HEK293 (cell line): ENCODE measurements around the gene PNKD.

Experiments used
- KLF7 ChIP-seq: fragments of 450-650 bp; formaldehyde crosslinking; IDR thresholded peaks from 2 replicates; pipeline ENCODE4 v1.5.1; 2016; ENCODE audit warnings: missing biosample characterization, missing genetic modification characterization, borderline replicate concordance
- SCRT2 ChIP-seq: fragments of 450-650 bp; formaldehyde crosslinking; IDR thresholded peaks from 2 replicates; pipeline ENCODE4 v1.5.1; 2016; ENCODE audit warnings: missing biosample characterization, missing genetic modification characterization
- SP2 ChIP-seq: fragments of 450-650 bp; formaldehyde crosslinking; IDR thresholded peaks from 2 replicates; pipeline ENCODE4 v1.5.1; 2016; ENCODE audit warnings: missing biosample characterization, missing genetic modification characterization
- TSHZ1 ChIP-seq: fragments of 450-650 bp; formaldehyde crosslinking; IDR thresholded peaks from 2 replicates; pipeline ENCODE4 v1.5.1; 2016; ENCODE audit warnings: missing biosample characterization, missing genetic modification characterization, borderline replicate concordance
- ZEB2 ChIP-seq: fragments of 450-650 bp; formaldehyde crosslinking; IDR thresholded peaks from 2 replicates; pipeline ENCODE4 v1.5.1; 2016; ENCODE audit warnings: missing biosample characterization, missing genetic modification characterization
- ZIC2 ChIP-seq: fragments of 450-650 bp; formaldehyde crosslinking; IDR thresholded peaks from 2 replicates; pipeline ENCODE4 v1.5.1; 2016; ENCODE audit warnings: missing biosample characterization, missing genetic modification characterization
- ZNF10 ChIP-seq: fragments of 450-650 bp; formaldehyde crosslinking; IDR thresholded peaks from 2 replicates; pipeline ENCODE4 v1.5.1; 2017; ENCODE audit warnings: missing biosample characterization, missing genetic modification characterization
- ZNF18 ChIP-seq: fragments of 450-650 bp; formaldehyde crosslinking; IDR thresholded peaks from 2 replicates; pipeline ENCODE4 v1.5.1; 2016; ENCODE audit warnings: missing biosample characterization, missing genetic modification characterization
- ZNF184 ChIP-seq: fragments of 450-650 bp; IDR thresholded peaks from 2 replicates; pipeline ENCODE4 v1.5.1; 2018; ENCODE audit warnings: missing biosample characterization, mild to moderate bottlenecking, missing genetic modification characterization
- ZNF2 ChIP-seq: fragments of 450-650 bp; formaldehyde crosslinking; IDR thresholded peaks from 2 replicates; pipeline ENCODE4 v1.5.1; 2016; ENCODE audit warnings: missing biosample characterization, missing genetic modification characterization
- ZNF214 ChIP-seq: fragments of 450-650 bp; formaldehyde crosslinking; IDR thresholded peaks from 2 replicates; pipeline ENCODE4 v1.5.1; 2017; ENCODE audit warnings: missing biosample characterization, mild to moderate bottlenecking, missing genetic modification characterization, borderline replicate concordance
- ZNF23 ChIP-seq: fragments of 450-650 bp; formaldehyde crosslinking; IDR thresholded peaks from 2 replicates; pipeline ENCODE4 v1.5.1; 2016; ENCODE audit warnings: missing biosample characterization, missing genetic modification characterization, borderline replicate concordance
- ZNF24 ChIP-seq: fragments of 450-650 bp; formaldehyde crosslinking; IDR thresholded peaks from 2 replicates; pipeline ENCODE4 v1.5.1; 2016; ENCODE audit warnings: missing biosample characterization, missing genetic modification characterization
- ZNF280D ChIP-seq: fragments of 450-650 bp; formaldehyde crosslinking; IDR thresholded peaks from 2 replicates; pipeline ENCODE4 v1.5.1; 2016; ENCODE audit warnings: missing biosample characterization, missing genetic modification characterization
- ZNF311 ChIP-seq: fragments of 450-650 bp; formaldehyde crosslinking; IDR thresholded peaks from 2 replicates; pipeline ENCODE4 v1.5.1; 2017; ENCODE audit warnings: missing biosample characterization, missing genetic modification characterization, borderline replicate concordance
- ZNF391 ChIP-seq: fragments of 450-650 bp; formaldehyde crosslinking; IDR thresholded peaks from 2 replicates; pipeline ENCODE4 v1.5.1; 2016; ENCODE audit warnings: low read depth, missing biosample characterization, missing genetic modification characterization, borderline replicate concordance
- ZNF473 ChIP-seq: fragments of 450-650 bp; formaldehyde crosslinking; IDR thresholded peaks from 2 replicates; pipeline ENCODE4 v1.5.1; 2017; ENCODE audit warnings: missing biosample characterization, missing genetic modification characterization
- ZNF529 ChIP-seq: fragments of 450-650 bp; formaldehyde crosslinking; IDR thresholded peaks from 2 replicates; pipeline ENCODE4 v1.5.1; 2017; ENCODE audit warnings: missing genetic modification characterization, missing biosample characterization; ENCODE audit not compliant: insufficient replicate concordance
- ZNF560 ChIP-seq: fragments of 450-650 bp; formaldehyde crosslinking; IDR thresholded peaks from 2 replicates; pipeline ENCODE4 v1.5.1; 2017; ENCODE audit warnings: missing biosample characterization, missing genetic modification characterization, borderline replicate concordance
- ZNF580 ChIP-seq: fragments of 450-650 bp; formaldehyde crosslinking; IDR thresholded peaks from 2 replicates; pipeline ENCODE4 v1.5.1; 2016; ENCODE audit warnings: missing biosample characterization, missing genetic modification characterization
- ZNF585B ChIP-seq: fragments of 450-650 bp; formaldehyde crosslinking; IDR thresholded peaks from 2 replicates; pipeline ENCODE4 v1.5.1; 2016; ENCODE audit warnings: missing biosample characterization, missing genetic modification characterization
- ZNF610 ChIP-seq: fragments of 450-650 bp; formaldehyde crosslinking; IDR thresholded peaks from 2 replicates; pipeline ENCODE4 v1.5.1; 2016; ENCODE audit warnings: missing biosample characterization, missing genetic modification characterization, borderline replicate concordance
- ZNF624 ChIP-seq: fragments of 450-650 bp; formaldehyde crosslinking; IDR thresholded peaks from 2 replicates; pipeline ENCODE4 v1.5.1; 2017; ENCODE audit warnings: missing biosample characterization, missing genetic modification characterization
- ZNF626 ChIP-seq: fragments of 450-650 bp; sonication (Bioruptor Pico); formaldehyde crosslinking; IDR thresholded peaks from 2 replicates; pipeline ENCODE4 v1.5.1; 2018; ENCODE audit warnings: missing biosample characterization, missing genetic modification characterization, inconsistent platforms
- ZNF707 ChIP-seq: fragments of 450-650 bp; formaldehyde crosslinking; IDR thresholded peaks from 2 replicates; pipeline ENCODE4 v1.5.1; 2016; ENCODE audit warnings: missing biosample characterization, missing genetic modification characterization
- ZNF777 ChIP-seq: fragments of 450-650 bp; formaldehyde crosslinking; IDR thresholded peaks from 2 replicates; pipeline ENCODE4 v1.5.1; 2017; ENCODE audit warnings: missing biosample characterization, missing genetic modification characterization, borderline replicate concordance
- ZNF785 ChIP-seq: fragments of 450-650 bp; formaldehyde crosslinking; IDR thresholded peaks from 2 replicates; pipeline ENCODE4 v1.5.1; 2016; ENCODE audit warnings: missing biosample characterization, missing genetic modification characterization
- ZNF792 ChIP-seq: fragments of 450-650 bp; formaldehyde crosslinking; IDR thresholded peaks from 2 replicates; pipeline ENCODE4 v1.5.1; 2016; ENCODE audit warnings: missing biosample characterization, missing genetic modification characterization
- ZSCAN23 ChIP-seq: fragments of 450-650 bp; formaldehyde crosslinking; IDR thresholded peaks from 2 replicates; pipeline ENCODE4 v1.5.1; 2016; ENCODE audit warnings: missing biosample characterization, missing genetic modification characterization
- ZXDB ChIP-seq: fragments of 450-650 bp; formaldehyde crosslinking; IDR thresholded peaks from 2 replicates; pipeline ENCODE4 v1.5.1; 2016; ENCODE audit warnings: missing biosample characterization, missing genetic modification characterization
- TF ChIP-seq, protein P1 (sequence below): fragments of 450-650 bp; formaldehyde crosslinking; optimal IDR thresholded peaks from 2 replicates; pipeline ENCODE3; 2016; ENCODE audit warnings: missing biosample characterization, mild to moderate bottlenecking, missing genetic modification characterization

The PNKD gene

DNA sequence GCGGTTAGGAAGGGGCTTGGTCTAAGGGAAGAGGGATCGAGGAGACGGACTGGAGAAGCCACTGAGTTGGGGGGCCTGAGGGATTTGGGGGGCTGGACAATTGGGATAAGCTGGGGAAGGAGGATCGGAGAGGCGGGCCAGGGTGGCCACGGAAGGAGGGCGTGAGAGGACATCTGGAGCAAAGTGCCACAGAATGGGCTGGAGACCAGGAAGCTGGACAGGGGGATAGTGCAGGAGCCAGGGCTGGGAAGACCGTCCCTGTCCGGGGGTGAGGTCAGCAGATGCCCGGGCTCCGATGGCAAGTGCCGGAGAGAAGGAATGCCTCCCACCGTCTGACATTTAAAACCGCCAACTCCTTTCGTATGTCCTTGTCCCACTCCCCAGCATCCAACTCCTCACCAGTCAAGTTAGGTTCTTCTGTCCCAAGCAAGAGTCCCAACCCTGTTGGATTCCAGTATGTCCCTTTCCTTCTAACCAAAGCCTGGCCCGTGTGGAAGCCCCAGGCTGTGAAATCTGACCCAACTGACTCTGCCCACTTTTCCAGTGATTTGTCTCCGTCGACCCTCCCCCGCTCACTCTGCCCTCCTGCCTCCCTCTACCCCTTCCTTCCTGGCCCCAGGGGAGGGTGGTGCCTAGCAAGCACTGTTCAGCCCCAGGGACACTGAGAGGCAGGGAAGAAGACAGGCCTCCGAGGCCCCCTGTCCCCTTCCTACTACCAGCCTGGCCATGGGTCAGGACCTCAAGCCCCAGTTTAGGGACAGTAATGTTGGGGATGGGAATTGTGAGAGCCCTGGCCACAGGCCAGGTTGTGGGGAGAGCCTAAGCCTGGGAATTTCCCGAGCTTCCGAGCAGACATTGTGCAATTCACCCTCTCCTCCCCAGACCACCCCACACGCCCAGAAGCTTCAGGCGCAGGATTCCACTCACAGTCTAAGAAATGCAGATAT is 53.5 kb downstream of the PNKD start (continued):
- TF ChIP-seq TSHZ1 (tag by site-specific recombination) (no peak), ZNF24 (no peak), ZNF18 (tag by site-specific recombination) (no peak), ZNF707 (tag by site-specific recombination) (no peak), ZSCAN23 (tag by site-specific recombination) (no peak), ZNF473 (tag by site-specific recombination) (no peak), ZNF560 (tag by site-specific recombination) (no peak), ZNF311 (tag by site-specific recombination) (no peak), SCRT2 (tag by site-specific recombination) (no peak), ZNF214 (tag by site-specific recombination) (no peak), ZNF792 (no peak), ZNF610 (no peak), ZNF391 (no peak), ZNF777 (no peak), ZNF2 (tag by site-specific recombination) (no peak), ZNF785 (tag by site-specific recombination) (no peak), SP2 (peak; percentile 78), ZNF580 (tag by site-specific recombination) (no peak), ZNF585B (no peak), ZNF626 (tag by site-specific recombination) (no peak), ZEB2 (tag by site-specific recombination) (peak; percentile 38; the same call in 1 of the 2 replicates), ZNF529 (tag by site-specific recombination) (no peak), ZNF10 (tag by site-specific recombination) (no peak), ZIC2 (tag by site-specific recombination) (peak; percentile 57), ZNF184 (tag by site-specific recombination) (no peak), ZNF280D (tag by site-specific recombination) (no peak), ZNF23 (tag by site-specific recombination) (no peak), ZNF624 (tag by site-specific recombination) (no peak), ZXDB (tag by site-specific recombination) (no peak; the same call in 1 of the 2 replicates), KLF7 (tag by site-specific recombination) (peak; percentile 85; the same call in 1 of the 2 replicates)
- TF ChIP-seq, protein P1, sequence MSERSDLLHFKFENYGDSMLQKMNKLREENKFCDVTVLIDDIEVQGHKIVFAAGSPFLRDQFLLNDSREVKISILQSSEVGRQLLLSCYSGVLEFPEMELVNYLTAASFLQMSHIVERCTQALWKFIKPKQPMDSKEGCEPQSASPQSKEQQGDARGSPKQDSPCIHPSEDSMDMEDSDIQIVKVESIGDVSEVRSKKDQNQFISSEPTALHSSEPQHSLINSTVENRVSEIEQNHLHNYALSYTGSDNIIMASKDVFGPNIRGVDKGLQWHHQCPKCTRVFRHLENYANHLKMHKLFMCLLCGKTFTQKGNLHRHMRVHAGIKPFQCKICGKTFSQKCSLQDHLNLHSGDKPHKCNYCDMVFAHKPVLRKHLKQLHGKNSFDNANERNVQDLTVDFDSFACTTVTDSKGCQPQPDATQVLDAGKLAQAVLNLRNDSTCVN (tag by site-specific recombination) = peak; percentile 0
